KMS-11 (cell line): ENCODE measurements around the gene NTNG2.

Source experiments
- H2AFZ ChIP-seq: fragments of 200-600 bp; sonication (generic); 2 replicates; pipeline ENCODE4 v1.6.1; 2016; ENCODE audit warnings: antibody characterized with exemption, mixed run types, low read depth
- H3K27ac ChIP-seq: fragments of 200-600 bp; sonication (generic); 2 replicates; pipeline ENCODE4 v1.6.1; 2016; ENCODE audit warnings: mild to moderate bottlenecking, mixed run types
- H3K27me3 ChIP-seq: fragments of 200-600 bp; sonication (generic); 2 replicates; pipeline ENCODE4 v1.6.1; 2017; ENCODE audit warnings: mild to moderate bottlenecking, low read depth, mixed run types, moderate library complexity; ENCODE audit not compliant: insufficient read depth
- H3K36me3 ChIP-seq: fragments of 200-600 bp; sonication (generic); 2 replicates; pipeline ENCODE4 v1.6.1; 2017; ENCODE audit warnings: mild to moderate bottlenecking, mixed run types; ENCODE audit not compliant: insufficient read depth
- H3K4me1 ChIP-seq: fragments of 200-600 bp; sonication (generic); 2 replicates; pipeline ENCODE4 v1.6.1; 2016; ENCODE audit warnings: mild to moderate bottlenecking, low read depth, mixed run types; ENCODE audit not compliant: poor library complexity, severe bottlenecking
- H3K4me2 ChIP-seq: fragments of 200-600 bp; sonication (generic); 2 replicates; pipeline ENCODE4 v1.7.0; 2016; ENCODE audit warnings: mild to moderate bottlenecking, mixed run types
- H3K4me3 ChIP-seq: fragments of 200-600 bp; sonication (generic); IDR thresholded peaks from 2 replicates; pipeline ENCODE4 v1.6.1; 2017; ENCODE audit warnings: low read depth, low read length, mixed read lengths; ENCODE audit not compliant: insufficient read depth
- H3K79me2 ChIP-seq: fragments of 200-600 bp; sonication (generic); 2 replicates; pipeline ENCODE4 v1.6.1; 2016; ENCODE audit warnings: low read depth, mixed run types; ENCODE audit not compliant: insufficient read depth
- H3K9ac ChIP-seq: fragments of 200-600 bp; sonication (generic); 2 replicates; pipeline ENCODE4 v1.6.1; 2016; ENCODE audit warnings: mild to moderate bottlenecking, mixed run types
- H4K20me1 ChIP-seq: fragments of 200-600 bp; sonication (generic); 2 replicates; pipeline ENCODE4 v1.6.1; 2016; ENCODE audit warnings: mild to moderate bottlenecking, mixed run types; ENCODE audit not compliant: insufficient read depth
- CTCF ChIP-seq: fragments of 200-600 bp; sonication (generic); conservative IDR thresholded peaks from 2 replicates; pipeline ENCODE4 v1.6.1; 2017; ENCODE audit warnings: low read depth, mild to moderate bottlenecking, antibody characterized with exemption, low read length, moderate library complexity, mixed read lengths

The NTNG2 gene

GRCh38 chr9:132210472-132211145 lies 48.8 kb downstream of the NTNG2 start:
- no peak overlapping the region for H3K9ac ChIP-seq
- no peak overlapping the region for H3K4me2 ChIP-seq
- H3K79me2 ChIP-seq: no peaks in the 10 kb centered on the region
- H3K4me3 ChIP-seq: no peak overlapping the region
- H3K36me3 ChIP-seq: no peaks in the 10 kb centered on the region
- no peak overlapping the region for H2AFZ ChIP-seq
- no peaks in the 10 kb centered on the region for H3K4me1 ChIP-seq
- H4K20me1 ChIP-seq: no peaks in the 10 kb centered on the region
- no peak for TF ChIP-seq CTCF
- no peak overlapping the region for H3K27ac ChIP-seq
- H3K27me3 ChIP-seq: peaks cover 95% of the 10 kb centered on the region

DNA sequence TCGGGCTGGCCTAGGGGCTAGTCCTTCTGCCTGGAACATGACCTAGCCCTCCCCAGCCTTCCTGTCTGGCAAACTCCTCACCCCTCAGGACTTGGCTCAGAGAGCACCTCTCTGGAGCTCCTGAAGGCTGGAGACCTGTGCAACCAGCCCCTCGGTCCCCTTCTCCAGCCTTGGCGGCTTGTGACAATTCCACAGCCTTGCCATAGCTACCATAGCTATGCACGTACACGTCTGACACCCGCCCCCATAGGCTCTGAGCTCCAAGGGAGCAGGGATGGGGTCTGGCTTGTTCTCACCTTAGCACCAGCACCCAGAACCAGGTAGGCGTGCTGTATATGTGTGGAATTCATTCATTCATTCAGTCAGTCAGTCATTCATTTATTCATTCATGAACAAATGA lies 49.7 kb downstream of the NTNG2 start:
- peaks cover 95% of the 10 kb centered on the region for H3K27me3 ChIP-seq
- H3K36me3 ChIP-seq: no peaks in the 10 kb centered on the region
- H3K27ac ChIP-seq: no peak overlapping the region

DNA sequence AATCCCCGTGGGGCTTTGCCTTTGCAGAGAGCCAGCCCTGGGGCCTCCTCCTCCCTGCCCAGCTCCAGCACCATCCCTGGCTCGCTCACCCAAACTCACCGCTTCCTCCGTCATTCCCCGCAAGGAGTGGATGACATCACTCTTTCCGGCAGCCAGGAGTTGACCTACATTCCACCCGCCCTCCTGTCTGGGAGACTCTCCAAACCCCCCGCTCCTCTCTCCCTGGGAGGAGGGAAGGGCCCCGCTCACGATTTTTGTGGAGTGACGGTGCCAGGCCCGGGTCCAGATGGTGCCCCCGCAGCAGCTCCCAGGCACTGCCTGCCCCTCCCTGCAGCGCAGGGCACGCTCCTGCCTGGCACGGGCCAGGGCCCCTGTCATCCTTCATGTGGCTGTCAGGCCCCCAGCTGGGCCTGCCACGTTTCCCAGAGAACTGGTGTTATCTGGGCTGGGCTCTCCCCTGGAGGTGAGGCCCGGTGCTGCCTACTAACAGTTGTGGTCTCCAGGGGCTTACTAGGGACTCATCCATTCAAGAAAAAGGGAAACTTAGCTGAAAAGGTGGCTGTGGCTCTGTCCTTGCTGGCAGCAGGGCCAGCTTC lies 52.3 kb downstream of the NTNG2 start:
- no peak overlapping the region for H3K9ac ChIP-seq
- TF ChIP-seq CTCF: no peak
- H3K36me3 ChIP-seq: no peaks in the 10 kb centered on the region
- H3K79me2 ChIP-seq: no peaks in the 10 kb centered on the region
- no peak overlapping the region for H3K27ac ChIP-seq
- peaks cover 95% of the 10 kb centered on the region for H3K27me3 ChIP-seq
- no peak overlapping the region for H2AFZ ChIP-seq
- no peak overlapping the region for H3K4me3 ChIP-seq
- H3K4me1 ChIP-seq: no peaks in the 10 kb centered on the region
- H3K4me2 ChIP-seq: no peak overlapping the region
- H4K20me1 ChIP-seq: no peaks in the 10 kb centered on the region

More for the DNA sequence above, 49.7 kb downstream of the NTNG2 start:
- H3K79me2 ChIP-seq: no peaks in the 10 kb centered on the region
- H3K4me3 ChIP-seq: no peak overlapping the region
- H3K4me2 ChIP-seq: no peak overlapping the region
- H2AFZ ChIP-seq: no peak overlapping the region
- H3K4me1 ChIP-seq: no peaks in the 10 kb centered on the region
- H4K20me1 ChIP-seq: no peaks in the 10 kb centered on the region
- TF ChIP-seq CTCF: no peak
- H3K9ac ChIP-seq: no peak overlapping the region

GRCh38 chr9:132216861-132217619 lies 55.2 kb downstream of the NTNG2 start:
- Histone ChIP-seq H3K27ac (no peak overlapping the region), H3K9ac (no peak overlapping the region), H3K36me3 (no peaks in the 10 kb centered on the region), H3K4me2 (no peak overlapping the region), H3K4me1 (no peaks in the 10 kb centered on the region), H3K79me2 (no peaks in the 10 kb centered on the region), H3K4me3 (no peak overlapping the region), H2AFZ (no peak overlapping the region), H3K27me3 (peaks cover 98% of the 10 kb centered on the region), H4K20me1 (no peaks in the 10 kb centered on the region)
- TF ChIP-seq CTCF: no peak
